ENCODE data around the gene REV3L. TPM values are rescaled to one million over a fixed set of nuclear protein-coding genes. Genes with fewer than 3 reads are reported as not detected.

Gene REV3L
- total RNA-seq, 1 experiment from 2014 or later, result 12.8 TPM

DNA sequence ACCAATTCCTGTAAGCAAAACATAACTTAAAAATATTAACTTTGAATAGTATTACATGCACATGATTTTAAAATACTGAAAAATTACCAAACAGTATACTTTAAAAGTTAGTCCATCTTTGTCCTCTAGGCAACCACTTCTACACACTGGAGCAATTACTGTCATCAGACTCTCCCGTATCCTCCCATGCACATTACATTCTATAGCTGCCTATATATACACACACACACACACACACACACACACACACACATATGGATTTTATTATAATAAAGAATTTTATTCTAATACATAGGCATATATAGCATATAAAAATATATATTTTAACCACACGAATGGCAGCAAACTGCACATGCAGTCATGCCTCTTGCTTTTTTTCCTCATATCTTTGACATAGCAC, 8.2 kb downstream of the REV3L start:
- ATAC-seq (no peak), DNase-seq (ENCODE audit: low read depth, low spot score) (no peak)
- no peaks in the 10 kb centered on the region for H3K9me2 ChIP-seq (ENCODE audit: insufficient read depth)
- no peaks in the 10 kb centered on the region for H3K27me3 ChIP-seq (ENCODE audit: insufficient read depth, low read length)
- no peak overlapping the region for H3K4me3 ChIP-seq (replicated peaks in 1 of 2; ENCODE audit: low read depth in 1 of 2, low read length in 2 of 2)
- H3K4me2 ChIP-seq (ENCODE audit: low read length), result no peak overlapping the region
- H3K9ac ChIP-seq (ENCODE audit: low read length), result no peak overlapping the region
- intact Hi-C loops (cut with micrococcal nuclease), result loop anchor here (10.0 kb wide), 1 partner anchor 110 kb away; no protein-coding TSS in a partner anchor
- peaks cover 4% of the 10 kb centered on the region; the same call in 1 of the 2 replicates for H4K20me1 ChIP-seq (ENCODE audit: insufficient read depth)
- H3K79me2 ChIP-seq (ENCODE audit: insufficient read depth, low read length), result peaks cover 84% of the 10 kb centered on the region
- no TSS peak for BruUV-seq (replicated peaks)
- ChIA-PET POLR2A (no interaction called here), RAD21 (ENCODE audit: low non-redundant PET in 1 of 2, low total read pairs in 2 of 2, uncharacterized antibody in 2 of 2, unreplicated experiment in 2 of 2) (no interaction called here), CTCF (no interaction called here)
- no peak overlapping the region for H2AFZ ChIP-seq (ENCODE audit: low read depth, low read length, poor library complexity, severe bottlenecking)
- no peaks in the 10 kb centered on the region for H3K9me3 ChIP-seq (ENCODE audit: control insufficient read depth in 1 of 2, insufficient read depth in 1 of 2, low read depth in 1 of 2, low read length in 2 of 2)
- no peaks in the 10 kb centered on the region for H3K36me3 ChIP-seq (ENCODE audit: control insufficient read depth in 1 of 2, insufficient read depth in 2 of 2, low read length in 2 of 2)
- no peak for TF ChIP-seq CTCF (IDR thresholded peaks at IDR 0.05 in 2 of 3, conservative IDR thresholded peaks at IDR 0.05 in 1 of 3; ENCODE audit: borderline replicate concordance in 1 of 3, insufficient read depth in 1 of 3, low read depth in 2 of 3, low read length in 2 of 3)
- no peak for TF ChIP-seq JUND (IDR thresholded peaks at IDR 0.05)
- TF ChIP-seq ELF1 (IDR thresholded peaks at IDR 0.05; ENCODE audit: borderline replicate concordance, low read depth), result no peak
- TF ChIP-seq SRF (IDR thresholded peaks at IDR 0.05; ENCODE audit: low read depth), result no peak
- TF ChIP-seq POLR2AphosphoS5 (IDR thresholded peaks at IDR 0.05; ENCODE audit: low read depth, low read length), result no peak
- peaks cover 25 to 31% of the 10 kb centered on the region in 2 experiments for H3K4me1 ChIP-seq (ENCODE audit: control insufficient read depth in 1 of 2, insufficient read depth in 2 of 2, low read length in 2 of 2)
- H3K27ac ChIP-seq (ENCODE audit: low read depth, low read length), result no peak overlapping the region

- Histone ChIP-seq H3K27me3 (ENCODE audit: insufficient read depth, low read length) (no peaks in the 10 kb centered on the region), H3K4me3 (replicated peaks in 1 of 2; ENCODE audit: low read depth in 1 of 2, low read length in 2 of 2) (no peak overlapping the region), H3K79me2 (ENCODE audit: insufficient read depth, low read length) (peaks cover 84% of the 10 kb centered on the region), H3K27ac (ENCODE audit: low read depth, low read length) (no peak overlapping the region), H2AFZ (ENCODE audit: low read depth, low read length, poor library complexity, severe bottlenecking) (no peak overlapping the region), H4K20me1 (ENCODE audit: insufficient read depth) (peaks cover 4% of the 10 kb centered on the region; the same call in 1 of the 2 replicates), H3K9me3 (ENCODE audit: control insufficient read depth in 1 of 2, insufficient read depth in 1 of 2, low read depth in 1 of 2, low read length in 2 of 2) (no peaks in the 10 kb centered on the region), H3K36me3 (ENCODE audit: control insufficient read depth in 1 of 2, insufficient read depth in 2 of 2, low read length in 2 of 2) (no peaks in the 10 kb centered on the region), H3K4me1 (ENCODE audit: control insufficient read depth in 1 of 2, insufficient read depth in 2 of 2, low read length in 2 of 2) (peaks cover 26 to 31% of the 10 kb centered on the region in 2 experiments), H3K4me2 (ENCODE audit: low read length) (no peak overlapping the region), H3K9ac (ENCODE audit: low read length) (no peak overlapping the region), H3K9me2 (ENCODE audit: insufficient read depth) (no peaks in the 10 kb centered on the region)
- CTCF ChIA-PET, result no interaction called here
- DNase-seq (ENCODE audit: low read depth, low spot score), result no peak
- no TSS peak for BruUV-seq (replicated peaks)
- RAD21 ChIA-PET (ENCODE audit: low non-redundant PET in 1 of 2, low total read pairs in 2 of 2, uncharacterized antibody in 2 of 2, unreplicated experiment in 2 of 2), result no interaction called here
- intact Hi-C loops (cut with micrococcal nuclease), result loop anchor here (10.0 kb wide), 1 partner anchor 109 kb away; no protein-coding TSS in a partner anchor
- no peak for ATAC-seq
- POLR2A ChIA-PET, result no interaction called here
- TF ChIP-seq EGR1 (IDR thresholded peaks at IDR 0.05; ENCODE audit: low read depth), result no peak
- TF ChIP-seq EZH2 (IDR thresholded peaks at IDR 0.05), result no peak
- TF ChIP-seq ZBTB33 (IDR thresholded peaks at IDR 0.05; ENCODE audit: extremely low read depth, insufficient replicate concordance, low read length), result no peak
- no peak for TF ChIP-seq SIN3A (IDR thresholded peaks at IDR 0.05; ENCODE audit: low read depth)
- no peak for TF ChIP-seq EZH2phosphoT487 (IDR thresholded peaks at IDR 0.05; ENCODE audit: borderline replicate concordance)
- TF ChIP-seq, protein P1, sequence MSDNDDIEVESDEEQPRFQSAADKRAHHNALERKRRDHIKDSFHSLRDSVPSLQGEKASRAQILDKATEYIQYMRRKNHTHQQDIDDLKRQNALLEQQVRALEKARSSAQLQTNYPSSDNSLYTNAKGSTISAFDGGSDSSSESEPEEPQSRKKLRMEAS (IDR thresholded peaks at IDR 0.05), result no peak
- TF ChIP-seq CEBPB (IDR thresholded peaks at IDR 0.05; ENCODE audit: low read depth), result no peak
- TF ChIP-seq ZFX (IDR thresholded peaks at IDR 0.05), result no peak
- TF ChIP-seq TCF7L2 (IDR thresholded peaks at IDR 0.05; ENCODE audit: borderline replicate concordance, extremely low read depth, insufficient read depth, insufficient read length), result no peak
- TF ChIP-seq CBX3 (IDR thresholded peaks at IDR 0.05; ENCODE audit: low read depth), result no peak
Observed at GRCh38 chr6:111474106-111474505, 8.9 kb downstream of the REV3L start.
